Stimulated activated effector memory CD8-positive, alpha-beta T cell treated with anti-CD3 and anti-CD28 coated beads, Interleukin-12 subunit alpha, Interleukin-12 subunit beta, amount 100 ng/mL, for 72 hours (primary cell): Measurements from ENCODE around the gene RNF220.
A peak's percentile ranks its signal among the peaks of the same experiment; 100 is the strongest.
"Not testable (repeated sequence)": the region's sequence is repeated elsewhere in the genome, so short reads cannot be mapped to it uniquely, and the experiment has no call there.

Experiments used
- ATAC-seq: fragments of 150-1000 bp; cut with Tn5 transposase; 2 replicates; pipeline ENCODE4 v1.10.0; 2021
- DNase-seq, 2 donors: peaks; one replicate each; pipeline ENCODE4 v3.0.0; 2021 to 2022; ENCODE audit warnings: low spot score in 2 of 2
- H3K27ac Mint-ChIP-seq: one replicate; pipeline ENCODE4 v1.8.0; 2022; ENCODE audit warnings: mild to moderate bottlenecking, mixed read lengths
- H3K36me3 Mint-ChIP-seq: one replicate; pipeline ENCODE4 v1.8.0; 2022; ENCODE audit warnings: mild to moderate bottlenecking, mixed read lengths
- H3K4me1 Mint-ChIP-seq: one replicate; pipeline ENCODE4 v1.8.0; 2022; ENCODE audit warnings: mixed read lengths
- H3K4me3 Mint-ChIP-seq: one replicate; pipeline ENCODE4 v1.8.0; 2022; ENCODE audit warnings: mild to moderate bottlenecking, mixed read lengths
- H3K9me3 Mint-ChIP-seq: one replicate; pipeline ENCODE4 v1.8.0; 2022; ENCODE audit warnings: mixed read lengths

The RNF220 gene

GRCh38 chr1:44485934-44486460, 80.9 kb downstream of the RNF220 start:
- Mint-ChIP-seq H3K4me1 (peaks cover 7% of the 10 kb centered on the region), H3K9me3 (no peaks in the 10 kb centered on the region), H3K36me3 (no peaks in the 10 kb centered on the region), H3K27ac (no peak overlapping the region), H3K4me3 (no peak overlapping the region)
- ATAC-seq (no peak), DNase-seq (no peak)

- H3K9me3 Mint-ChIP-seq, result no peaks in the 10 kb centered on the region
- DNase-seq, result no peak
- no peaks in the 10 kb centered on the region for H3K4me1 Mint-ChIP-seq
- H3K36me3 Mint-ChIP-seq, result no peaks in the 10 kb centered on the region
- no peak overlapping the region for H3K4me3 Mint-ChIP-seq
- ATAC-seq, result no peak
- H3K27ac Mint-ChIP-seq, result no peak overlapping the region
Measured at GRCh38 chr1:44489481-44489880, 84.4 kb downstream of the RNF220 start.

- Mint-ChIP-seq H3K27ac (no peak overlapping the region), H3K36me3 (no peaks in the 10 kb centered on the region), H3K4me1 (no peaks in the 10 kb centered on the region), H3K9me3 (no peaks in the 10 kb centered on the region), H3K4me3 (no peak overlapping the region)
- DNase-seq (no peak), ATAC-seq (no peak)
Measured at GRCh38 chr1:44496541-44497171, 91.6 kb downstream of the RNF220 start.

- Mint-ChIP-seq H3K4me3 (no peak overlapping the region), H3K4me1 (no peaks in the 10 kb centered on the region), H3K36me3 (no peaks in the 10 kb centered on the region), H3K27ac (no peak overlapping the region), H3K9me3 (no peaks in the 10 kb centered on the region)
- ATAC-seq, result no peak
- DNase-seq, result no peak
Measured at GRCh38 chr1:44497422-44498170, 92.5 kb downstream of the RNF220 start.

GRCh38 chr1:44499306-44499705, 94.3 kb downstream of the RNF220 start:
- ATAC-seq, result no peak
- H3K27ac Mint-ChIP-seq, result no peak overlapping the region
- DNase-seq, result no peak
- H3K4me1 Mint-ChIP-seq, result no peaks in the 10 kb centered on the region
- H3K4me3 Mint-ChIP-seq, result no peak overlapping the region
- no peaks in the 10 kb centered on the region for H3K36me3 Mint-ChIP-seq
- no peaks in the 10 kb centered on the region for H3K9me3 Mint-ChIP-seq

GRCh38 chr1:44500181-44501046, 95.4 kb downstream of the RNF220 start:
- Mint-ChIP-seq H3K27ac (no peak overlapping the region), H3K4me1 (no peaks in the 10 kb centered on the region), H3K36me3 (no peaks in the 10 kb centered on the region), H3K4me3 (no peak overlapping the region), H3K9me3 (no peaks in the 10 kb centered on the region)
- ATAC-seq, result no peak
- no peak for DNase-seq

- H3K4me1 Mint-ChIP-seq, result no peaks in the 10 kb centered on the region
- H3K27ac Mint-ChIP-seq, result no peak overlapping the region
- H3K9me3 Mint-ChIP-seq, result no peaks in the 10 kb centered on the region
- no peak overlapping the region for H3K4me3 Mint-ChIP-seq
- no peaks in the 10 kb centered on the region for H3K36me3 Mint-ChIP-seq
- DNase-seq, result no peak
- no peak for ATAC-seq
Measured at GRCh38 chr1:44501047-44501890, 96.2 kb downstream of the RNF220 start.

- not testable (repeated sequence) for DNase-seq, ATAC-seq, H3K4me3 Mint-ChIP-seq, H3K4me1 Mint-ChIP-seq, H3K36me3 Mint-ChIP-seq, H3K27ac Mint-ChIP-seq, H3K9me3 Mint-ChIP-seq
Measured at GRCh38 chr1:44502823-44503222, 97.8 kb downstream of the RNF220 start.

- Mint-ChIP-seq H3K4me3 (no peak overlapping the region), H3K9me3 (no peaks in the 10 kb centered on the region), H3K36me3 (no peaks in the 10 kb centered on the region), H3K27ac (no peak overlapping the region), H3K4me1 (no peaks in the 10 kb centered on the region)
- DNase-seq (no peak), ATAC-seq (no peak)
Measured at GRCh38 chr1:44503625-44504024, 98.6 kb downstream of the RNF220 start.

- H3K9me3 Mint-ChIP-seq, result no peaks in the 10 kb centered on the region
- H3K27ac Mint-ChIP-seq, result no peak overlapping the region
- H3K4me1 Mint-ChIP-seq, result no peaks in the 10 kb centered on the region
- ATAC-seq (no peak), DNase-seq (no peak)
- H3K4me3 Mint-ChIP-seq, result no peak overlapping the region
- no peaks in the 10 kb centered on the region for H3K36me3 Mint-ChIP-seq
Measured at GRCh38 chr1:44505210-44505993, 100.3 kb downstream of the RNF220 start.

GRCh38 chr1:44507490-44508396, 102.7 kb downstream of the RNF220 start:
- Mint-ChIP-seq H3K4me1 (peaks cover 11% of the 10 kb centered on the region), H3K4me3 (no peak overlapping the region), H3K36me3 (no peaks in the 10 kb centered on the region), H3K27ac (no peak overlapping the region), H3K9me3 (no peaks in the 10 kb centered on the region)
- no peak for DNase-seq
- no peak for ATAC-seq

GRCh38 chr1:44508397-44508745, 103.3 kb downstream of the RNF220 start:
- Mint-ChIP-seq H3K36me3 (no peaks in the 10 kb centered on the region), H3K4me1 (peaks cover 11% of the 10 kb centered on the region), H3K27ac (no peak overlapping the region), H3K4me3 (no peak overlapping the region), H3K9me3 (no peaks in the 10 kb centered on the region)
- ATAC-seq, result no peak
- DNase-seq, result no peak

GRCh38 chr1:44511363-44511762, 106.3 kb downstream of the RNF220 start:
- H3K27ac Mint-ChIP-seq, result peak overlapping the region; percentile 24
- no peak for ATAC-seq
- DNase-seq, result no peak
- H3K36me3 Mint-ChIP-seq, result no peaks in the 10 kb centered on the region
- peaks cover 11% of the 10 kb centered on the region for H3K4me1 Mint-ChIP-seq
- H3K4me3 Mint-ChIP-seq, result no peak overlapping the region
- no peaks in the 10 kb centered on the region for H3K9me3 Mint-ChIP-seq
